ENCODE results near the gene CCL4L2. TPM values are rescaled to one million over a fixed set of nuclear protein-coding genes. Genes with fewer than 3 reads are reported as not detected.
"Not testable (repeated sequence)": the region's sequence is repeated elsewhere in the genome, so short reads cannot be mapped to it uniquely, and the experiment has no call there.

Gene CCL4L2
- polyA plus RNA-seq, 5 donors: 1.3 to 6.5 (median 2.8) TPM

- not testable (repeated sequence) for DNase-seq
These were observed 15.9 kb upstream of the CCL4L2 start for GRCh38 chr17:36194832-36195433.

- no peak for DNase-seq
These were observed 15.3 kb upstream of the CCL4L2 start for GRCh38 chr17:36195434-36196130.

- DNase-seq: no peak
These were observed 14.8 kb upstream of the CCL4L2 start for GRCh38 chr17:36196131-36196486.

- DNase-seq: no peak
These were observed 13.5 kb upstream of the CCL4L2 start for GRCh38 chr17:36197387-36197703.

GRCh38 chr17:36198831-36199465 is 11.9 kb upstream of the CCL4L2 start:
- no peak for DNase-seq

GRCh38 chr17:36201102-36201501 is 9.8 kb upstream of the CCL4L2 start:
- not testable (repeated sequence) for DNase-seq

- not testable (repeated sequence) for DNase-seq
These were observed 9.4 kb upstream of the CCL4L2 start for GRCh38 chr17:36201506-36201905.

- DNase-seq: no peak
These were observed 7.5 kb upstream of the CCL4L2 start for GRCh38 chr17:36203335-36203734.

- DNase-seq: no peak
These were observed 6.0 kb upstream of the CCL4L2 start for GRCh38 chr17:36204724-36205500.

GRCh38 chr17:36205637-36206485 is 5.0 kb upstream of the CCL4L2 start:
- DNase-seq: no peak

GRCh38 chr17:36206486-36206821 is 4.4 kb upstream of the CCL4L2 start:
- not testable (repeated sequence) for DNase-seq

- not testable (repeated sequence) for DNase-seq
These were observed 3.5 kb upstream of the CCL4L2 start for GRCh38 chr17:36207383-36207782.

- no peak for DNase-seq
These were observed 1.3 kb upstream of the CCL4L2 start for GRCh38 chr17:36209575-36209974.

GRCh38 chr17:36211484-36212271 is 815 bp downstream of the CCL4L2 start:
- DNase-seq: not testable (repeated sequence)

GRCh38 chr17:36212272-36212605 is 1.4 kb downstream of the CCL4L2 start:
- DNase-seq: no peak

- DNase-seq: no peak
These were observed 2.1 kb downstream of the CCL4L2 start for GRCh38 chr17:36212966-36213365.

- no peak for DNase-seq
These were observed 2.8 kb downstream of the CCL4L2 start for GRCh38 chr17:36213695-36214094.

- DNase-seq: no peak
These were observed 4.1 kb downstream of the CCL4L2 start for GRCh38 chr17:36214918-36215317.

- DNase-seq: not testable (repeated sequence)
These were observed 4.8 kb downstream of the CCL4L2 start for GRCh38 chr17:36215406-36216308.

GRCh38 chr17:36219556-36219955 is 8.7 kb downstream of the CCL4L2 start:
- DNase-seq: not testable (repeated sequence)
